Large intestine (tissue), 3 donors: ENCODE results near the gene TTLL5. TPM values are rescaled to one million over a fixed set of nuclear protein-coding genes. Genes with fewer than 3 reads are reported as not detected.
"Not testable (repeated sequence)": the region's sequence is repeated elsewhere in the genome, so short reads cannot be mapped to it uniquely, and the experiment has no call there.

Experiments used
- DNase-seq, 2 donors: peaks; one replicate each; pipeline versions ENCODE4 v3.0.0 to v3.0.0-alpha.2; 2013
- H3K27ac ChIP-seq: one replicate; pipeline ENCODE4 v1.5.1; 2013; ENCODE audit warnings: low read length
- H3K27me3 ChIP-seq: 2 replicates; pipeline ENCODE4 v1.6.1; 2013; ENCODE audit warnings: low read length; ENCODE audit not compliant: control insufficient read depth, insufficient read depth
- H3K36me3 ChIP-seq: 2 replicates; pipeline ENCODE4 v1.6.1; 2013; ENCODE audit warnings: low read length; ENCODE audit not compliant: control insufficient read depth, insufficient read depth
- H3K4me1 ChIP-seq: one replicate; pipeline ENCODE4 v1.6.1; 2013; ENCODE audit warnings: low read length; ENCODE audit not compliant: control insufficient read depth, insufficient read depth
- H3K4me3 ChIP-seq: one replicate; pipeline ENCODE4 v1.5.1; 2013; ENCODE audit warnings: low read length
- H3K9me3 ChIP-seq: one replicate; pipeline ENCODE4 v1.6.1; 2013; ENCODE audit warnings: mild to moderate bottlenecking, low read depth, low read length, moderate library complexity; ENCODE audit not compliant: control insufficient read depth
- WGBS: methylation state at CpG from one replicate; pipeline ENCODE4 v1.1.5; 2013; ENCODE audit warnings: low lambda C conversion rate; ENCODE audit not compliant: insufficient coverage; 5-methylcytosine and 5-hydroxymethylcytosine counted together
- polyA plus RNA-seq: library from polyadenylated mRNA; unstranded; fragments of 120-200 nt; gene quantifications from one replicate; pipeline ENCODE4 v1.2.1, GENCODE V29; 2013

Gene TTLL5
- polyA plus RNA-seq, 1 donor = 15.2 TPM

DNA sequence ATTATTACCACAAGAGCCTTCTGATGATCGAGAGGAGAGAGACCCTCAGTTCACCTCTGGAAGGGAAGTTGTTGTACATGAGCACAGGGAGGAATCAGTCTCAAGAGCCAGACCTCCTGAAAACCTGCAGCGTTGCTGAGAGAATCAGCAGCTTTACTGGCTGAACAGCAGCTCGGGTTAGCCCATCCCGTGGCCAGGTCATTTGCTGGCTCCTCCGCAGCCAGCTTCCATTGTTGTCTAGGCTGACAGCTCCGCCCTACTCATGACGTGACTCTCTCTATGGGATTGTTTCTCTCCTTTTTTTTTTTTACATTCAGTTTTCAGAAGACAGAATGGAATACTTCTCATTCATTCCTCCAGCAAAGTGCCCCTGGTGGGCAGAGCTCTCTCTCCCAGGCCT, 250.8 kb downstream of the TTLL5 start:
- H3K27me3 ChIP-seq = no peaks in the 10 kb centered on the region
- no CpG with 5 or more reads among the region's 7 CpGs for WGBS
- no peaks in the 10 kb centered on the region for H3K9me3 ChIP-seq
- DNase-seq = peak in 1 of 2 donors; percentile 45
- peaks cover 28% of the 10 kb centered on the region for H3K4me1 ChIP-seq
- H3K27ac ChIP-seq = peak overlapping the region; percentile 30
- H3K4me3 ChIP-seq = no peak overlapping the region
- H3K36me3 ChIP-seq = peaks cover 5% of the 10 kb centered on the region

DNA sequence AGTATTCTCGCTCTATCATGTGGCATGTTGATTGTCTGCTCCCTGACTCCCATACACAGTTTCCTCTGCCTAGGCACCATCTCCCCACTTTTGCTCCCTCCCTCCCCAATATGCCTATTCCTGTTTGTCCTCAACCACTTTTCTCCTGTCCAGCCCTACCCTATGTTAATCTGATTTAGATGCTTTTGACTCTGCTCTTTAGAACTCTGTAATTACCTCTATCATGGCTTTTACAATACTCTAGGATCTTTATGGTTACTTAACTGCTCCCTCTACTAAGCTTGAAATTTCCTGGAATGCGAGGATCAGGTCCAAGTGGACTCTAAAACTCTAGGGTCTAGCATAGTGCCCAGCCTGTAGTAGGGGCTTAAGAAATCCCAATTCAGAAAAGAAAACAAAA, 252.1 kb downstream of the TTLL5 start:
- no peak overlapping the region for H3K4me3 ChIP-seq
- DNase-seq = peak; percentile 23 to 68
- WGBS = no CpG with 5 or more reads among the region's 2 CpGs

DNA sequence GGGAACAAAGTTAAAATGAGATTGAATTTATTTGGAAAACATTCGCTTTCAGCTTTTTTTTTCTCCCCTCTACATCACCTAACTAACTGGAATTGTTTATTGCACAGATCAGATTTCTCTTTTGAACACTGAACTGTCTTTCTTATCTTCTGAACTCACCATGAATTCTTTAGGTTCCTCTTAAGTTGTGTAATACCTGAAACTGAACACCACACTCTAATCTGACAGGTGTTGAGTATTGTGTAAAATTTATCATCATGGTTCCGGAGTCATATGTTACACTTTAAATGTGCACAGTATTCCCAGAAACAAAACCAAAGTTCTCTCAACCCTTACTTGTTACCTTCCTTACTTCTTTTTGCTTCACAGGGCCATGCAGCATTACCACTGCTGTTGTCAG, 254.0 kb downstream of the TTLL5 start:
- peak; percentile 29 to 47 for DNase-seq
- peaks cover 24% of the 10 kb centered on the region for H3K4me1 ChIP-seq
- no peaks in the 10 kb centered on the region for H3K27me3 ChIP-seq
- WGBS = 37% methylated on average over 2 of the region's 2 CpGs
- no peaks in the 10 kb centered on the region for H3K36me3 ChIP-seq
- no peaks in the 10 kb centered on the region for H3K9me3 ChIP-seq
- no peak overlapping the region for H3K4me3 ChIP-seq
- H3K27ac ChIP-seq = peak overlapping the region; percentile 43

More for the DNA sequence above, 252.1 kb downstream of the TTLL5 start:
- peaks cover 28% of the 10 kb centered on the region for H3K4me1 ChIP-seq
- H3K9me3 ChIP-seq = no peaks in the 10 kb centered on the region
- H3K36me3 ChIP-seq = peaks cover 2% of the 10 kb centered on the region
- H3K27me3 ChIP-seq = no peaks in the 10 kb centered on the region
- H3K27ac ChIP-seq = peak overlapping the region; percentile 30

DNA sequence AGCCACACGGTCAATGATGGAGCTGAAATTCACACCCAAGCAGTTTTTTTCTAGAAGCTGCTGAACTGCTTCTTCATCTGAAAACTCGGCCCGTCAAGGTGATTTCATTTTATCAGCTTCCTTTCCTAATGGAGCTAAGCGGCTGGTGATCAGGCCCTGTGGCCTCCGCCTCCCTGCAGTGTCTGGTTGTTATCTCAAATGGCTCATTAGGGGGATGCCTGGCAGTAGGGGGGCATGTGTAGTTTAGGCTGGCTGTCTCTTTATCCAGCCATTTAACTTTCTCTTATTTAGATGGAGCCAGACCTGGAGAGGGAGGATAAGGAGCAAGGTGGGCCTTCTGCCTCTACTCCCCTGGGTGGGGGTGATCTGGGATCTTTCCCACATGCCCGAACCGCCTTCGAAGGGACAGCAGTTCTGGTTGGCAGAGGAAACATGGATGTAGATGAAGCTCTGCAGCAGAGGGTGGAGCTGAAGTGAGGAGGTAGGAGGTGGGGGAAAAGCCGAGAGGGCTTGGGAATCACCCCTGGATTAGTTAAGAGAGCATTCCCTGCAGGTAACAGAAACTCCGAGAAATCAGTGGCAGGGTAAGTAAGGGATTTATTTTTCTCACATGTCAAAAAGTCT, 256.4 kb downstream of the TTLL5 start:
- H3K36me3 ChIP-seq = no peaks in the 10 kb centered on the region
- no CpG with 5 or more reads among the region's 10 CpGs for WGBS
- H3K4me1 ChIP-seq = peaks cover 3% of the 10 kb centered on the region
- no peak overlapping the region for H3K27ac ChIP-seq
- H3K4me3 ChIP-seq = no peak overlapping the region
- no peaks in the 10 kb centered on the region for H3K9me3 ChIP-seq
- no peaks in the 10 kb centered on the region for H3K27me3 ChIP-seq
- no peak for DNase-seq

DNA sequence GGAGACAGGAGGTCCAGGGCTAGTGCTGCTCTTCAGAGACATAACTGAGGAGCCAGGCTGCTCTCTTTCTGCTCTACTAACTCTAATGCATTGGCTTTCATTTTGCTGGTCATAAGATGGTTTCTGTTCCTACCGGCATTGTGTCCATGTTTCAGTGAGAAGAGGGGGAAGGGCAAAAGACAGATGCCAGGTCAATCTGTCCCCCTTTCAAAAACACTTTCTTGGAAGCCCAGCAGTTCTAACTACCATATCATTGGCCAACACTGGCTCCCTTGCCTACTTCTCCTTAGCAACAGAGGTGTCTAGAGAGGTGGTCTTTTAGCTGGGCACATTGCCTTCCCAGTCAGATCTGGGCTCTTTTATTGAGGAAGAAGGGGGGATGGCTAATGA, 256.9 kb downstream of the TTLL5 start:
- Histone ChIP-seq H3K4me1 (peaks cover 3% of the 10 kb centered on the region), H3K36me3 (no peaks in the 10 kb centered on the region), H3K27me3 (no peaks in the 10 kb centered on the region), H3K9me3 (no peaks in the 10 kb centered on the region), H3K27ac (no peak overlapping the region), H3K4me3 (no peak overlapping the region)
- WGBS = no CpG with 5 or more reads among the region's 1 CpG
- DNase-seq = no peak

DNA sequence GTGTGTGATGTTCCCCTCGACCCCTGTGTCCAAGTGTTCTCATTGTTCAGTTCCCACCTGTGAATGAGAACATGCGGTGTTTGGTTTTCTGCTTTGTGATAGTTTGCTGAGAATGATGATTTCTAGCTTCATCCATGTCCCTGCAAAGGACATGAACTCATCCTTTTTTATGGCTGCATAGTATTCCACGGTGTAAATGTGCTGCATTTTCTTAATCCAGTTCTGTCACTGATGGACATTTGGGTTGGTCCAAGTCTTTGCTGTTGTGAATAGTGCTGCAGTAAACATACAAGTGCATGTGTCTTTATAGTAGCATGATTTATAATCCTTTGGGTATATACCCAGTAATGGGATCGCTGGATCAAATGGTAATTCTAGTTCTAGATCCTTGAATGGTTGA, 259.4 kb downstream of the TTLL5 start:
- not testable (repeated sequence) for H3K9me3 ChIP-seq
- WGBS = no CpG with 5 or more reads among the region's 4 CpGs

DNA sequence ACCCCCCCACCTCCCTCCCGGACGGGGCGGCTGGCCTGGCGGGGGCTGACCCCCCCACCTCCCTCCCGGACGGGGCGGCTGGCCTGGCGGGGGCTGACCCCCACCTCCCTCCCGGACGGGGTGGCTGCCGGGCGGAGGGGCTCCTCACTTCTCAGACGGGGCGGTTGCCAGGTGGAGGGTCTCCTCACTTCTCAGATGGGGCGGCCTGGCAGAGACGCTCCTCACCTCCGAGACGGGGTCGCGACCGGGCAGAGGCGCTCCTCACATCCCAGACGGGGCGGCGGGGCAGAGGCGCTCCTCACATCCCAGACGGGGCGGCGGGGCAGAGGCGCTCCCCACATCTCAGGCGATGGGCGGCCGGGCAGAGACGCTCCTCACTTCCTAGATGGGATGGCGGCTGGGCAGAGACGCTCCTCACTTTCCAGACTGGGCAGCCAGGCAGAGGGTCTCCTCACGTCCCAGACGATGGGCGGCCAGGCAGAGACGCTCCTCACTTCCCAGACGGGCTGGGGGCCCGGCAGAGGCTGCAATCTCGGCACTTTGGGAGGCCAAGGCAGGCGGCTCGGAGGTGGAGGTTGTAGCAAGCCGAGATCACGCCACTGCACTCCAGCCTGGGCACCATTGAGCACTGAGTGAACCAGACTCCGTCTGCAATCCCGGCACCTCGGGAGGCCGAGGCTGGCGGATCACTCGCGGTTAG, 264.2 kb downstream of the TTLL5 start:
- H3K4me1 ChIP-seq, H3K36me3 ChIP-seq, H3K4me3 ChIP-seq, H3K9me3 ChIP-seq, H3K27me3 ChIP-seq, DNase-seq, H3K27ac ChIP-seq: not testable (repeated sequence)
- no CpG with 5 or more reads among the region's 54 CpGs for WGBS

More for the DNA sequence above, 259.4 kb downstream of the TTLL5 start:
- not testable (repeated sequence) for DNase-seq, H3K4me1 ChIP-seq, H3K4me3 ChIP-seq, H3K27me3 ChIP-seq, H3K27ac ChIP-seq, H3K36me3 ChIP-seq

DNA sequence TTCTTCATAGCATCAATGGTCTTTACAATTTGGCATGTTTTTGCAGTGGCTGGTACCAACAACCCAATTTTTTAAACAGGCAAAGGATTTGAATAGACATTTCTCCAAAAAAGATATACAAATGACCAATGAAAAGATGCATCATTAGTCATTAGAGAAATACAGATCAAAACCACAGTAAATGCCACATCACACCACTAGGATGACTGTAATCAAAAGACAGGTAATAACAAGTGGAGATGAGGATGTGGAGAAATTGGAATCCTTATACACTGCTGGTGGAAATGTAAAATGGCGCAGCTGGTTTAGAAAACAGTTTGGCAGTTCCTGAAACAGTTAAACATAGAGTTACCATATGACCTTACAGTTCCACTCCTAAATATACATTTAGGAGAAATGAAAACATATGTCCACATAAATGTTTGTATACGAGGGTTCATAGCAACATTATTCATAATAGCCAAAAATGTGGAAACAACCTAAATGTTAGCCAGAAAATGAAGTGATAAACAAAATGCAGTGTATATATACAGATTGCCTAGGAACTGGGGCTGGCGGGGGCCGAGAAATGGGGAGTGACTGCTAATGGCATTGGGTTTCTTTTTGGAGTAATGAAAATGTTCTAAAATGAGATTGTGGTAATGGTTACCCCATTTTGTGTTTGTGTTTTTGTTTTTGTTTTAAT, 265.5 kb downstream of the TTLL5 start:
- Histone ChIP-seq H3K36me3 (no peaks in the 10 kb centered on the region), H3K9me3 (no peaks in the 10 kb centered on the region), H3K27ac (no peak overlapping the region), H3K4me1 (no peaks in the 10 kb centered on the region), H3K27me3 (no peaks in the 10 kb centered on the region), H3K4me3 (no peak overlapping the region)
- DNase-seq = no peak
- WGBS = 100% methylated on average over 1 of the region's 4 CpGs

DNA sequence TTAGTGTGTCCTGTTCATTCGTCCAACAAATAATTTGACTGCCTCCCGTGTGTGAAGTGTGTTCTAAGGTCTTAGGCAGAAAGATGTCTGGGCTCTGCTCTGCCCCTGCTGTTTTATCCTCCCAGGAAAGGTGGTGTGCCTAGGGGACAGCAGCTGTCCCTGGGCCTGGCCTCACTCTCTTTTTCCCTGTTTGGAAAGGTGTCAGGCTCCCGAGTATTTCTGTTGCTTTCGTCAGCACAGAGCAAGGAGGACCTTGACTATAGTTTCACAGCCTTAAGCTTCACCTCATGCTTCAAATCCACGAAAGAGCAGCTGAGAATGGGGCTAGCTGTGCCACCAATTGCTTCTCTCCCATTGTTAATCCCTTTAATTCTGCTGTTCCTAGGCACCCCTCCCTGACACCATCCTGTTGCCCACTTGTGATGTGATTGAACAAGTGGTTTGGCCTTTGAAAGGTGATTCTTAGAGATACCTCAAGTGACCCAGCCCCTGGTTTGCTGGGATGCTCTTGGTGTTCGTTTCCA, 266.6 kb downstream of the TTLL5 start:
- H3K4me3 ChIP-seq = no peak overlapping the region
- H3K4me1 ChIP-seq = no peaks in the 10 kb centered on the region
- WGBS = no CpG with 5 or more reads among the region's 6 CpGs
- H3K27me3 ChIP-seq = no peaks in the 10 kb centered on the region
- no peak for DNase-seq
- H3K36me3 ChIP-seq = no peaks in the 10 kb centered on the region
- H3K9me3 ChIP-seq = no peaks in the 10 kb centered on the region
- H3K27ac ChIP-seq = no peak overlapping the region

DNA sequence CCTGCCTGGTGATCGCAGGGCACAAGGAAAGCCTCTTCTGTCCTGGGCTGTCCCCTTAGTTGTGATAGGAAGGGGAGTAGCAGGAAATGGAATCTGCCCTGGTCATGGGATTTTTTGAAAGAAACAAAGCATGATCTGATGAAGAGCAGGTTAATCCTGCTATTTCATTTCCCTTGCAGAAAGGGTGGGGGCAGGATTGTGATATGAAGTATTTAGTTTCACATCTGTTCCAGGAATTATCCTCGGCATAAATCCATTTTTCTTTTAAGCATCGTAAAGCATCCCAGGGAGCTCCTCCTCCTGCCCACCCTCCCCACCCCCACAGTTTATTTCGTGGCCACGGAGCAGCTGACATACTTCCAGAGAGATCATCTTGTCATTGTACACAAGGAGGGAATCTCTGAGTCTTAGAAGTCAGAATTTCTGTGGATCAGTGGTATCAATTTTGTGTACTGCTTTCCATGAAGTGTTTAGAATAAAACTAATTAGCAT, 267.7 kb downstream of the TTLL5 start:
- Histone ChIP-seq H3K9me3 (no peaks in the 10 kb centered on the region), H3K27me3 (no peaks in the 10 kb centered on the region), H3K27ac (no peak overlapping the region), H3K4me1 (no peaks in the 10 kb centered on the region), H3K36me3 (no peaks in the 10 kb centered on the region), H3K4me3 (no peak overlapping the region)
- DNase-seq = peak in 1 of 2 donors; percentile 20
- no CpG with 5 or more reads among the region's 5 CpGs for WGBS
